Osteoblast (primary cell): ENCODE results near the gene ZNF879. TPM values are rescaled to one million over a fixed set of nuclear protein-coding genes. Genes with fewer than 3 reads are reported as not detected.
A peak's percentile ranks its signal among the peaks of the same experiment; 100 is the strongest.

Experiments
- DNase-seq: peaks from one replicate; pipeline ENCODE4 v3.0.0; 2011; ENCODE audit warnings: low spot score, mixed read lengths; ENCODE audit not compliant: insufficient read length; ENCODE audit errors: missing footprints
- H2AFZ ChIP-seq: 2 replicates; pipeline ENCODE4 v1.6.0; 2011; ENCODE audit warnings: mild to moderate bottlenecking, low read length
- H3K27ac ChIP-seq: 2 replicates; pipeline ENCODE4 v1.5.1; 2011; ENCODE audit warnings: mild to moderate bottlenecking, low read depth, low read length, moderate library complexity
- H3K27me3 ChIP-seq: 2 replicates; pipeline ENCODE4 v1.6.0; 2012; ENCODE audit warnings: mild to moderate bottlenecking, control low read depth, inconsistent platforms, low read length, moderate library complexity; ENCODE audit not compliant: insufficient read depth
- H3K36me3 ChIP-seq: 2 replicates; pipeline ENCODE4 v1.5.1; 2011; ENCODE audit warnings: mild to moderate bottlenecking, low read length, control low read depth, moderate library complexity; ENCODE audit not compliant: insufficient read depth
- H3K4me1 ChIP-seq: 2 replicates; pipeline ENCODE4 v1.5.1; 2011; ENCODE audit warnings: mild to moderate bottlenecking, low read length, control low read depth, moderate library complexity; ENCODE audit not compliant: insufficient read depth
- H3K4me2 ChIP-seq: 2 replicates; pipeline ENCODE4 v1.6.0; 2011; ENCODE audit warnings: mild to moderate bottlenecking, low read length; ENCODE audit not compliant: insufficient read depth
- H3K4me3 ChIP-seq: fragments of 200-600 bp; sonication (generic); 3 replicates; pipeline ENCODE4 v1.5.1; 2012; ENCODE audit warnings: mild to moderate bottlenecking, low read length, inconsistent platforms; ENCODE audit not compliant: insufficient read depth
- H3K79me2 ChIP-seq: 2 replicates; pipeline ENCODE4 v1.6.0; 2012; ENCODE audit warnings: mild to moderate bottlenecking, low read length, control low read depth, inconsistent platforms; ENCODE audit not compliant: insufficient read depth
- H3K9me3 ChIP-seq: 2 replicates; pipeline ENCODE4 v1.5.1; 2011; ENCODE audit warnings: low read depth, low read length, control low read depth
- H4K20me1 ChIP-seq: 2 replicates; pipeline ENCODE4 v1.6.0; 2012; ENCODE audit warnings: mild to moderate bottlenecking, low read length, control low read depth; ENCODE audit not compliant: insufficient read depth
- total RNA-seq: library from RNA; depleted of rRNA; stranded (reverse); fragments of >200 nt; gene quantifications from 2 replicates; pipeline ENCODE4 v1.2.3, GENCODE V29; 2012
- TF ChIP-seq, protein P1 (sequence below): IDR thresholded peaks from 2 replicates; pipeline ENCODE4 v1.5.1; 2011; ENCODE audit warnings: mild to moderate bottlenecking, low read depth, low read length, moderate library complexity; ENCODE audit errors: extremely low read depth

ZNF879 gene
- total RNA-seq: 6.2 and 8.3 TPM in 2 replicates

DNA sequence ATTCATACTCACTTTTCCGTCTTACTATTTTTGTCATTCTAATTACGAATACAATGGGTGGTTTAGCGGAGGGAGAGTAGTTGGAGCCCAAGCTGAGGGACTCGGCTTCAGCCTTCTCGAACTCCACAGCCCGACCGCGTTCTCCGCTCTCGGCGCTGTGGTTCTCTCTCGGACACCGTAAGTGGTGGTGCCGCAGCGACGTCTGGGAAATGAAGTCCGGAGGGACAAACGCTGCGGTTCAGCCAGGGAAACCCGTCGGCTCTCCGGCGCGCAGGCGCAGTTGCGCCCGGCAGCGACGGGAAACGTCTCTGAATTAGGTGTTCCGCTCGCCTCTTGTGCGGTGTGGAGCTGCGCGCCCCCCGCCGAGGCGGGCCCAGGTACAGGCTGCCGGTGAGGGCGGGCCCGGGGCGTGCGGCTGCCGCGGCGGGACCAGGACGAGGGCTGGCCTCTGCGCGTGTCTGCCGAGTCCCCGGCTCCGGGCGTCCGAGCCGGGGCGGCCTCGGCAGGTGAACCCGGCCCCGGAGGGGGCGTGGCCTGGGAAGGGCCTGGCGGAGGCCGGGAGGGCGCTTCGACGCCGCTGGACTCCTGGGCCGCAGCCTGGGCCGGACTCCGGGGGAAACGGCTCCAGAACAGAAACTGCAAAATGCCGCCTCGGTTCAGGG, at the start of gene ZNF879:
TSS of gene ZNF879 (plus strand) at position 277 of the 662 bp plus-strand sequence. CDS start 1,201 bp downstream, outside the sequence.
- Histone ChIP-seq H3K4me3 (peak within 1 kb of the TSS; percentile 90), H3K36me3 (peaks cover 19% of the 10 kb centered on the region), H2AFZ (peak within 1 kb of the TSS; percentile 97), H3K79me2 (peaks cover 3% of the 10 kb centered on the region), H3K9me3 (peaks cover under 1% of the 10 kb centered on the region), H3K4me2 (peak within 1 kb of the TSS; percentile 95), H4K20me1 (no peaks in the 10 kb centered on the region), H3K27me3 (no peaks in the 10 kb centered on the region), H3K4me1 (no peaks in the 10 kb centered on the region), H3K27ac (peak within 1 kb of the TSS; percentile 58)
- DNase-seq: peak; percentile 96
- TF ChIP-seq, protein P1, sequence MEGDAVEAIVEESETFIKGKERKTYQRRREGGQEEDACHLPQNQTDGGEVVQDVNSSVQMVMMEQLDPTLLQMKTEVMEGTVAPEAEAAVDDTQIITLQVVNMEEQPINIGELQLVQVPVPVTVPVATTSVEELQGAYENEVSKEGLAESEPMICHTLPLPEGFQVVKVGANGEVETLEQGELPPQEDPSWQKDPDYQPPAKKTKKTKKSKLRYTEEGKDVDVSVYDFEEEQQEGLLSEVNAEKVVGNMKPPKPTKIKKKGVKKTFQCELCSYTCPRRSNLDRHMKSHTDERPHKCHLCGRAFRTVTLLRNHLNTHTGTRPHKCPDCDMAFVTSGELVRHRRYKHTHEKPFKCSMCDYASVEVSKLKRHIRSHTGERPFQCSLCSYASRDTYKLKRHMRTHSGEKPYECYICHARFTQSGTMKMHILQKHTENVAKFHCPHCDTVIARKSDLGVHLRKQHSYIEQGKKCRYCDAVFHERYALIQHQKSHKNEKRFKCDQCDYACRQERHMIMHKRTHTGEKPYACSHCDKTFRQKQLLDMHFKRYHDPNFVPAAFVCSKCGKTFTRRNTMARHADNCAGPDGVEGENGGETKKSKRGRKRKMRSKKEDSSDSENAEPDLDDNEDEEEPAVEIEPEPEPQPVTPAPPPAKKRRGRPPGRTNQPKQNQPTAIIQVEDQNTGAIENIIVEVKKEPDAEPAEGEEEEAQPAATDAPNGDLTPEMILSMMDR: no peak

- H3K4me2 ChIP-seq: no peak overlapping the region
- no peaks in the 10 kb centered on the region for H3K27me3 ChIP-seq
- H3K36me3 ChIP-seq: no peaks in the 10 kb centered on the region
- no peaks in the 10 kb centered on the region for H4K20me1 ChIP-seq
- H3K79me2 ChIP-seq: no peaks in the 10 kb centered on the region
- H3K4me1 ChIP-seq: no peaks in the 10 kb centered on the region
- TF ChIP-seq, protein P1: no peak
- H3K4me3 ChIP-seq: no peak overlapping the region
- H3K9me3 ChIP-seq: peaks cover 5% of the 10 kb centered on the region
- H2AFZ ChIP-seq: no peak overlapping the region
- peak; percentile 69 for DNase-seq
- H3K27ac ChIP-seq: no peak overlapping the region
Measured at GRCh38 chr5:178981381-178981780, 42.2 kb upstream of the ZNF879 start.

DNA sequence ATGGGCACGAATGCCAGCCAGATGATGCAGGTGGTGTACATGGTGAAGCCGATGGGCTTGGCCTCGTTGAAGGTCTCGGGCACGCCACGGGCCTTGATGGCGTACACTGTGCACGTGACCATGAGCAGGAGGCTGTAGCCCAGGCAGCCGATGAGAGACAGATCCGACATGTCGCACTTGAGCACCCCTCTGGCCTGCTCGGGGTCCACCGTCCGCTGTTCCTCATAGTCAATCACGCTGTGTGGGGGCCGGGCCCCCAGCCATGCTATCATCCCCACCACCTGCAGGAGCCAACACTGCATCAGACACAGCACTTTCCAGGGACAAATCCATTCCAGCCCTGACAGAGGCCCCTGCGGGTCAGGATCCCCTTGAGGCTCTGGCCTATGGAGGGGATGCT, 40.7 kb upstream of the ZNF879 start:
- Histone ChIP-seq H3K79me2 (no peaks in the 10 kb centered on the region), H3K4me1 (no peaks in the 10 kb centered on the region), H4K20me1 (no peaks in the 10 kb centered on the region), H2AFZ (no peak overlapping the region), H3K4me3 (no peak overlapping the region), H3K36me3 (no peaks in the 10 kb centered on the region), H3K9me3 (peaks cover 4% of the 10 kb centered on the region), H3K27me3 (no peaks in the 10 kb centered on the region), H3K27ac (no peak overlapping the region), H3K4me2 (no peak overlapping the region)
- DNase-seq: peak; percentile 23
- TF ChIP-seq, protein P1: no peak

DNA sequence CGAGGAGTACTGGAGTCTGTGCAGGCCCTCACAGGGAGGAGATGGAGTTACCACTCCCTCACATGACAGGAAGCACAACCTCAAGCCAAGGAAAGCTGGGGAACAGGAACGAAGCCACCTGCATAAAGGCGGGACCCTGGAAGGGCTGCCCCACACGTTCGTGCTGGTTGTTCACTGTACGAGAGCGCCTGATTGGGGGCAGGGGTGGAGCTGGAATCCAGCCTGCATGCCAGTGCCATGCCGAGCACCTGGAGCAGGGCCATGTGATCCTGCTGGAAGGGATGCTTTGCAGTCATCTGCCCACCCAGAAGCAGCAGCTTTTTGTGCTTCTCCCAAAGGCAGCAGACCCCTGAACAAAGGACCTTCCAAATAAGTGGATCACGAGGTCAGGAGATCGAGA, 39.9 kb upstream of the ZNF879 start:
- H3K9me3 ChIP-seq: peaks cover 4% of the 10 kb centered on the region
- H2AFZ ChIP-seq: no peak overlapping the region
- H3K4me2 ChIP-seq: no peak overlapping the region

More for the DNA sequence above, 39.9 kb upstream of the ZNF879 start:
- no peaks in the 10 kb centered on the region for H3K27me3 ChIP-seq
- no peaks in the 10 kb centered on the region for H3K4me1 ChIP-seq
- H3K4me3 ChIP-seq: no peak overlapping the region
- peak; percentile 21 for DNase-seq
- H3K27ac ChIP-seq: no peak overlapping the region
- no peaks in the 10 kb centered on the region for H3K36me3 ChIP-seq
- H4K20me1 ChIP-seq: no peaks in the 10 kb centered on the region
- TF ChIP-seq, protein P1: no peak
- H3K79me2 ChIP-seq: no peaks in the 10 kb centered on the region
